Midbrain (tissue), 1 donor: ENCODE measurements around the gene HOXD1.

ENCODE experiments used
- DNase-seq: peaks from one replicate; lab custom pipeline; 2025; lab: John Stamatoyannopoulos, UW

The HOXD1 gene

DNA sequence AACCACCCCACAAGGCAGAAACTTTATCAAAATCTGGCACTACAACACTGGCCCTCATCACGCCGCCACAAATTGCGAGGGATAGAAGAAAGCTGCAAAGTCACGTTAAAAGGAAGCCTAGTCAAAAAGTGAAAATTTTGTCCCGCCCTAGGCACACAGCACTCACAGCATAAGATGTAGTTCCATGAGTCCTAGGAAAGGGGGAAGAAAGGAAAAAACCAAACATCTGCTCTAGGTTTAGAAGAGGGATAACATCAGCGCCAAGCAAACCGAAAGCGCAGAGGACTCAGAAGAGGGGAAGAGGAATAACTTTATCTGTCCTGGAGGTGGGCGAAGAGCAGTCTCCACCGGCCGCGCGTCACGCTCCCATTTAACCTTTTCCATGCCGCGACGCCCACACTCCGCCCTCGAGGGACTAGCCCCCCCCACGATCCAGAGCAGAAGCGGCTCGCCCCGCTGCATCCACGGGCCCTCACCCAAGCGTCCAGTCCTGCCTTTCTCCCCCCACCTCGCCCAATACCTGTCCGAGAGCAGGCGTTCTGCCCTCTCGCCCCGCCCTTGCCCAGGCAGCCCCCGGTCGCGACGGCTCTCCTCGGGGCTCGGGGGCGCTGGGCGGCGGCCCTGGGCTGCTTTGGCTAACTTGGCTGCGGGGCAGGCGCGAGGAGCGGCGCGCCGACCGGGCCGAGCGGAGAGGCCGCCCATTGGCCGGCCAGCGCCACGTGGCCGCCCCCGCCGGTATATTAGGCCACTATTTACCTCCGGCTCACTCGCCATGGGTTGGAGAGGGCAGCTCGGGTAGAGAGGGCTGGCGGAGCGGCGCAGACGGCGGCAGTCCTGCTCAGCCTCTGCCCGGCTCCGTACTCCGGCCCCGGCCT, at the start of gene HOXD1:
HOXD1 (plus strand) TSS at position 770 of the 875 bp plus-strand sequence. CDS start 134 bp downstream, outside the sequence.
- DNase-seq, result peak; percentile 64

DNA sequence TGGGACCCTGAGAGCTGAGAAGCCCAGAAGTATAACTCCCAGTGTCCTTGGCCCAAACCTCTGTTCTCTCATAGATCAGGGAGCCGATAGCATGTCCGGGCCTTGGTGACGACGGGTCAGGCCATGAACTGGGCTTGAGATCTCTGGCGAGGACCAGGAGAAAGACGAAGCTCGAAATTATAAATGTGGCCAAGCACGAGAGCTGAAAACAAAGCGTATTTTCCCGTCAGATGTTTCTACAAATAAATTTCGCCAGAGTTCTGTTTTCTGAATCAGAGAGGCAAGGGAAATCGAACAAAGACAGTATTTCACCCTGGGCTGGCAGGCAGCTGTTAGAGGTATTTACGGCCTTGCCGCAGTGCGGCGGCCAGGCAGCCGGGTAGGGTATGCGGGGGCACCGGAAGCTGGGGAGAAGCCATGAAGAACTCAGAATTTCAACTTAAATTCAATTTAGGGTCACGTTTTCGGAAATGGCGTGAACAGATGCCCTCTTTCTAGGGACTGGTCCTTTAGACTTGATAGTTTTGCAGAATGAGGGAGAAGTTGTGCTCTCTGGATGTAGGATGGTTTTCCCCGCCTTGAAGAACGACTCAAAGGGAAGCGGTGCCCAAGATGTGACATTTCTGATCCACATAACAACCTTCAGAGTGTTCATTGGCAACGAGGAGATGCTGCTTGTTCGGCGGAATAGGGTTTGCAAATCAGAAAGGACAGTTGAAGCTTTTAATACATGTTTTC, 49.4 kb upstream of the HOXD1 start:
- DNase-seq, result no peak

DNA sequence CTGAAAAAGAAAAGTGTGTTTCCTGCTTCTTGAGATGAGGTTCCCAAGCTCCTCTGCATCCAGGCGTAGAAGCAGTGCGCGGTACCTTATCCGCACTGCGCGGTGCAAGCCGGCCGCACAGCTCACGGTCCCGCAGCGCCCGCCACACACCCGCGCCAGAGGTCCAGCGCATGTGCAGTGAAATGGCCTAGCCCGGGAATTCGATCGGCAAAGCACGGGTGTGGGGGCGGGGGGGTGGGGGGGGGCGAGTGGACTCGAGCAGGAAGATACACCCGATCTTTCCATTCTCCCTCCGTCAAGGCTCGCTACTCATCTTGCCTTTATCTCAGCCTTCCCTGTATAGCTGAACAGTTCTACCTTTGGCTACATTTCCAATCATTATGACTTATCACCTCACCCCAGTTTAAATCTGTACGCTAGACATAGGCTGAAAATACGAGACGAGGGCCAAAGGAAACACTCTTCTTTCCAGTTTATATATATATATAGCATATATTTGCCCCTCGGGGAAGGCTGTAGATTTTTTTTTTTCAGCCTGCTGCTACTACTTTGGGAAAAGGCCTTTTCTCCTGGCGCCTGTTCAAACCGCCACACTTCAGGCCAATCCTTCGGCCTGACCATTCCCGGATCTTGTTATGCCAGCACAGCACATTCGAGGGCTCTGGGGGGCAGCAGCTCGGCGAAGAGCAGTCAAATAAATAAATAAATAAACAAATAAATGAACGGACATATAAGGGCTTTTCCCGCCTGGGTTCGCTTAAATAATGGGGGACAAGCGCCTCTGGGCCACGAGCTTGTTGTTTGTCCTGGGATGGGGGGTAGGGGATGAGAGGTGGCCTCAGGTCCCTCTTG, 48.6 kb upstream of the HOXD1 start:
- no peak for DNase-seq

DNA sequence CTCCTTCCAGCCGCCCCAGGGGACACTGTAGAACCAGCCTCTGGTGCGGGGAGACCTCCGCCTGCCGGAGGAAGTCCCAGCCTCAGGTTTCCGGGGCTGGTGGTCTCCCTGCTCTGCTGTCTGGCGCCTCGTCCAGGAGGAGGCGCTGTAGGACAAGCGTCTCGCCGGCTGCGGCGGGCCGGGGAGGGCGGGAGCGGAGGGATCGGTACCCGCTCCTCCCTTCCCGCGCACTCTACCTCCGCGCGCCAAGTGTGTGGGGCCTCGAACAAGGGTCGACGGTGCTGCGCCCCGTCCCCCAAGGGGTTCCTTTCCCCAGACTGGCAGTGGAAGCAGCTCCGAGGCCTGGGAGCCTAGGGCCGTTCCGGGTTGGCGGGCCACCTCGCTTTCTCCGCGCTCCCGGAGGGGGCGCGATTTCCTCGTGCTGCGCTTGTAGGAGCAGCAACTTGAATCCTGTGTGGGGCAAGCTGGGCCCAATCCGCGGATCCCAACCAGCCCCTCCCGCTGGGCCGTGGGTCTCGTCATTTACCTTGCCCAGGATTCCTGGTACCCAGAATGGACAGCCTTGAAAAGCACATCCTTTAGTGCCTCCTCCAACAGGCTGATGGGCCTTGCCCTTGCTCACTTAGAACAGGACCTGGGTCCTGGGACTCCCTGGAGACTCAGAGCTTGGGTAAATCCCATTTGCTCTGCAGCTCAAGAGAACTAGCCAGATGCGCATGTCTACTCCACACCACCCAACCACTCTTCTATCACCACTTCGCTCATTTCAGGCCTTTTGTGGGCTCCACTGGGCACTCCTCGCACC, 47.8 kb upstream of the HOXD1 start:
- DNase-seq, result peak; percentile 75

DNA sequence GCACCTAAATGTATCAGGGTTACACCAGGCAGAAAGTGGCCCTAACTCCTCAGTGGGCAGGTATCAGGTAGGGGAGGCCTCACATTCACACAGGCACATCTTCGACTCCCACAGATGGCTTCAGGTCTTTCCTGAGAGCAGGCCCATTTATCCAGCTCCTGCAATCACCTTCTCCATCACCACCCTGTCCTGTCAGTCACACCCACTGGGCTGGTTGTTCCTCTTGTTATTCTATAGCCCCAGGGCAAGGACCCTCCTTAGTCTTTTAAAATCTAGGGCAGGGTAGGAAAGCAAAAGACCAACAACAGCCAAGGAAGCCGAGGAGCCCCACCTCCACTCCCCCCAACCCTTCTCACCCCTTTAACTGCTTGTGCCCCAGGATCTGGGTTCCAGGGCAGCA, 46.2 kb upstream of the HOXD1 start:
- no peak for DNase-seq

DNA sequence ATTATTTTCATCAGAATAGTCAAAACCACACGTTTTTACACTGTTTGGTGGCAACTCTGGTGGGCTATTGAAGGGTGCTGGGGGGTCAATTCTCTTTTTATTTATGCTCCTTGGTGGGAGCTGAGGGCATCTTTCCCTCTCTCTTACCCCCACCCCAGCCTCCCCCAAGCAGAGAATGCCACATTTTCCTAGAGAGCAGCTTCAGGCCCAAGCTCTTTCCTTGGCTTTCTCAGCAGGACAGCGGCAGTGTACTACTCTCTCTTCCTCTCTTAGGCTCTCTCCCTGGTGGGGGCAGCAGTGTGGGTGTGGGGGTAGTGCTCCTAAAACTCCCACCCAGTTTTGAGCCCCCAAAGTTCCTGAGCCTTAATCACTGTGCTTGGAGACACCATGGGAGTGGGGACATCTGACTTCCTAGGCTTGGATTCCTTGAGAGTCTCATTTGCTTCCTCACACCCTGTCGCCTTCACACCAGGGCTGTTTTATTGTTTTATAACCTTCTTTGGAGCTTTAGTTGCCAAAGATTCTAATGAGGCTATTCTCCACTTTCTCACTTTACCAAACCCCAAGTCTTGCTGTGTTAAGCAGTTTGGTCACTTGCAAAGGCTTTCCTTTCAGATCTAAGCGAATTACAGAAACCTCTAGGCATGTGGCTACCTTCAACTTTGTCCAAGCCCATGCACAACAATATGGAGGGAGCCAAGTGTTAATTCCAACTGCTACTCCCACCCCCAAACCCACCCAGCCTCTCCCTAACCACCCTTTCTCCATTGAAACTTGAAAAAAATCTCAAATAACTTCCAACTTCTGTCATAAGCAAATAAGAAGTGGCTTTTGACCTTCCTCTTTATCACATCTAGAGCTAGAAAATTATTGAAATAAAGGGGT, 43.1 kb upstream of the HOXD1 start:
- no peak for DNase-seq

DNA sequence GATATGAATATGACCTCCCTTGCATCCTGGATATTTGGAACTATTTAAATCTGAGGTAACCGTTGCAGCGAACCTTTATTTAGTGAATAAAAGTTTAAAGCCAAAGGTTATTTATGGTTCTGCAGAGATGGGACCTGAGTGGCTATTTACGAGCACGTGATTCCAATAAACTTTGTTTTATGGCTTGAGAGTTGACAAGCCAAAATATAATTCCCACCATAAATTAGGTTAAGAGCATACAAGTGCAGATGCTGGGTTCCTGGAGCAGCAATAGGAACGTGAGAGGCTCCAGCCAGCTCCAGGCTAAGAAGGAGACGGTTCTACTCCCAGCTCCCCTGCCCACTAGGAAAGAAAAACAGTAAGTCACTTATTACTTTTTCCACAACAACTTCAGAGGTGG, 42.4 kb upstream of the HOXD1 start:
- DNase-seq, result no peak

DNA sequence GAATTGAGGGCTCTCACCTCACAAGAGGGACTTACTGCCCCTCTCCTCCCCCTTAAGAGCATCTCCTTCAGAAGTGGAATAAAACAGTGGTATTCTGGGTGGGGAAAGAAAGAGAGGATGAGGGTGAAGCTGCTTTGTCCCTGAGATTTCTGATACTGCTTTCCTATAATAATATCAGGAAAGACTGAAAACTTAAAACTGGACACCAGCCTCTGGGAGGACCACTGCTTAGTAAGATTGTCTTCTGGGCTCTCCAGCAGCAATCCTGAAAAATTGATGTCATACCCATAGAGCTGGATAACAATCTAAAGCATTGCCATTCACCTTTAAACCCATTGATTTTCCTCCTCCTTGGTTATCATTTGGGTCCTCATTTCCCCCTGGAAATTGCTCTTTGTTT, 41.8 kb upstream of the HOXD1 start:
- no peak for DNase-seq

DNA sequence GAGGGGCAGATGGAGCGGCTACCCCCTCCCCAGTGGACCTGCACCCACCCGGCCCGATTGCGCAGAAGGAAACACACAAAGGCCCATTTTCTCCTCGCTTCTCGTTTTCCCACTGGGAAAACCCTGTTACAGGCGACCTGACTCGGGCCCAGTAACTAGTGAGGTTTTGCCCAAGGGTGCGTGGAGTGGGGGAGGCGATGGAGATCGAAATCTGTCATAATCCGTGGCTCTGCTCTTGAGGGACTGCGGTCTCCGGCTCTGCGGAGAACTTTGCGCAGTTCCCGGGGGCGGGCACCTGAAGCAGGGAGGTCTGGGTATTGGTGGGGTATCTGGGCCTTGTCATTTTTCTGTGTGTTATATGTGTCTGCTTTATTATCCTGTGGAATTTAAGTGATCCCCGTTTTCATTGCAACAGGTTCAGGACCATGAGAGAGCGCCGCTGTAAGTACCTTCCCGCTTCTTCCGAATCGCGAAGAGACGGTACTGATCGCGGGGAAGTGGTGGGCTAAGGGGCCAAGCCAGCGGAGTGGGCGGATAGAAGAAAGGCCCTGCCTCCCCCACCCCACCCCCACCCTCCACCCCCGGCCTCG, 41.2 kb upstream of the HOXD1 start:
- no peak for DNase-seq

DNA sequence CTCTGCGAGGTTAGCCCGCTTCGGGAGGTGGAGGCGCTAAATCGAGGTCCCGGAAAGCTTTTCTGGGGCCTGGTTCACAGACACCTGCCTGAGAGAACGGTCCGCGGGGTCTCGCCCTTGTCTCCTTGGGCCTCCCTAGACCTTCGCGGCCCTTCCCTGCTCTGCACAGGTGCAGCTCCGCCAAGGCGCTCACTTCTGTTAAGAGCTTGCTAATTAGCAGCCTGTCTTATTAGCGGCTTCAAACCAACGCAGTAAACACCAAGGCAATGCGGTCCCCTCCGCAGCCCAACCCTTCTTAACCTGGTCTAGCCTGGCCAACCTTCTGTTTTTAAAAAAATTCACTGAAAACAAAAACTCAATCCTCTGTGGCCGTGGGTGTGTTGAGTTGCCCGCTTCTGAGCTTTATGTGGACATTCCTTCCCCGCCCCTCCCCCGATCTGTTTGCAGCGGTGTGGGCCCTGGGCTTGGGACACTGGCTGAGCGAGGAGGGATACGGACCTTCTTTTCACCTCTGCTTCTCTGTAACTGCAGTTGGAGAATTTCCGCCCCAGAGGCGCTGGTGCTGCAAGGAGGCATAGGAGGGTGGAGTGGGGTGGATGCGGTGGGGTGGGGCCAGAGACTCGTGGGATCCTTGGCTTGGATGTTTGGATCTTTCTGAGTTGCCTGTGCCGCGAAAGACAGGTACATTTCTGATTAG, 40.5 kb upstream of the HOXD1 start:
- DNase-seq, result no peak

DNA sequence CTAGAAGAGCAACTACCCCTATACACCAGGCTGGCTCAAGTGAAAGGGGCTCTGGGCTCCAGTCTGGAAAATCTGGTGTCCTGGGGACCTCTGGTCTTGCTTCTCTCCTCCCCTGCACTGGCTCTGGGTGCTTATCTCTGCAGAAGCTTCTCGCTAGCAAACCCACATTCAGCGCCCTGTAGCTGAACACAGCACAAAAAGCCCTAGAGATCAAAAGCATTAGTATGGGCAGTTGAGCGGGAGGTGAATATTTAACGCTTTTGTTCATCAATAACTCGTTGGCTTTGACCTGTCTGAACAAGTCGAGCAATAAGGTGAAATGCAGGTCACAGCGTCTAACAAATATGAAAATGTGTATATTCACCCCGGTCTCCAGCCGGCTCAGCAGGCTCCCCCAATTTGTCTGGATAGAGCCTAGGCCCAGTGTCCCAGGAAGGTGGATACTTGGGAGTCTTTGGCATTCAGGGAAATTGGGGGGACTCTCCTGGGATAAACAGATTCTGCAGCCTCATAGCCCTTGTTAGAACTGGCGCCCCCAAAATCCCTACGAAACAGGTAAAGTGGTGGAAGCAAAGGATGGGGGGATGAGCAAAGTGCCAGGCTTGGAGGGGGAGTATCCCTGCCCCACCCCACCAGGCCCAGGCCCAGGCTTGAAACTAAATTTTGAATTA, 39.6 kb upstream of the HOXD1 start:
- no peak for DNase-seq

DNA sequence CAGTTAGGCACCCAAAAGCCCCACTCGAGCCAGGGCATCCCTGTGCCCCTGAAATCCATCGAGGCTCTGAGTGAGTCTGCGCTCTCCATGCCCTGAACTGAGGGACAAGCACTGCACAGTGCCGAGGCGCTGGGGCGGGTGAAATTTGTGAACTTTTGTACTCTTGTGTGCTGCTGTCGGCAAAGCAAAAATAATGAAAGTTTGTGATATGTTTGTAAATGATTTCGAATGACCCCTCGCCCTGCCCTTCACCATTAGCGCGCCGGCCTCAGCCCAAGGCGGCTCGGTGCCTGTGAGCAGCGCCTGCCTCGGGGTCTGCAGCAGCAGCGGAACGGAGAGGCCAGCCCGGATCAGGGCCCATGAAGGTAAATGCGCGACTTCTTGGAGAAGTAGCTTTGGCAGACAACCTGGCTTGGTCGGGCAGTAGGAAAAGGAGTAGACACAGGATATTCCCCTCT, 39.0 kb upstream of the HOXD1 start:
- no peak for DNase-seq

DNA sequence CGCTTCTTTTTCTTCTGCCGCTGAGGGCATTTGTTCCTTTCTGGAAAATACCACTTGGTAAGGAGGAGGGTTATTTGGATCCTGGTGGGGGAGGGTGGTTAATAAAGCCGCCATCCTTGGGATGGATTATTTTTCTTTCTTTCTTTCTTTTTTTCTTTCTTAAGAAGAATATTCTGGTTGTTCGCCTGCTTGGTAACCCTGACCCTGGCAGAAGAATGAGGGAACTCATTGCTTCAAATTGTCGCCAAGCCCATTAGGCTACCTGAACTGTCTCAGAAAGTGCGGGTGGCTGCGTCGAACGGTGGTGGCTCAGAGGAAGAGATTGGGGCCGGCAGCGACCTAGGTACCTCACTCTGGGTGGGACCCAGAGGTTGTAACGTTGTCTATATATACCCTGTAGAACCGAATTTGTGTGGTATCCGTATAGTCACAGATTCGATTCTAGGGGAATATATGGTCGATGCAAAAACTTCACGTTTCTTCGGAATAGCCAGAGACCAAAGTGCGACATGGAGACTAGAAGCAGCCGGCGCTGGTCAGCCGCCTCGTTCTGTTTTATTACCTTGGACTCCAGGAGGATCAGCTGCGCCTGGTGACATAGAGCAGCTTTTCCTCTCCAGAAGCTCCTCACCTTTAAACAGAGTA, 38.4 kb upstream of the HOXD1 start:
- no peak for DNase-seq

DNA sequence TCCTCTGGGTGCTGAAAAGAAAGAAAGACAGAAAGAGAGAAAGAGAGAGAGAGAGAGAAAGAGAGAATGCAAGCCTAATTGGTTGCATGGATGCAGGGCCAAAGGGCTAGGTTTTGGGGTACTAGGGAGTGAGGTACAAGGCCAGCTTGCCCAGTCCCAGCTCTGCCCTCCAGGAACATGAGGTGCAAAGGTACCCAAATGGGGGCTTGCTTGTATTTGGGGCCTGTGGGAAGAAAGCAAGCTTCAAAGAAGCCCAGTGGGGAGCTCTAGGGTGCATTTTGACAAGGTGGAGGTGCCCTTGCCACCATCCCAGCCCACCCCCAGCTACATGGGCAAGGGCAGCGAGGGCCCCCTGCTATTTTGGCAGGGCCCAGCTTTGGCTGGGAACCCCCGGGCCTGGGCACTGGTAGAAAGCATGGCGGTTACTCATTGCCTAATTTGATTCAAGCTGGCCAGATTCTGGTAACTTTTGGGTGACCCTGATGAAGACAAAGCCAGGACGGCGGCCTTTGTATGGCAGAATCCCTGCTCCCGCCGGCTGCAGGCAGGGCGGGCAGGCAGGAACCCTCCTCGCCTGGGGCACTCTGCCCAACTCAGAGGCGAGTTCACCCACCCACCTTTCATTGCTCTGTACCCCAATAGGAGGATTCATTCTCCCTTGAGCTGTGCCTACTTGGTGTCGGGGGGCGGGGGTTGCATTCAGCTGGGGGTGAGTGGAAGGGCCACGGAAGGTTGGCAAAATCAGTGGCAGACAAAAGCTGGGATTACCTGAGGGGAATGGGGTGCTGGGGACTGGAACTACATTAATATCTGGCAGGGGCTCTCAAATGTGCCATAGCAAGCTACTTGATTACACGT, 37.7 kb upstream of the HOXD1 start:
- DNase-seq, result no peak

DNA sequence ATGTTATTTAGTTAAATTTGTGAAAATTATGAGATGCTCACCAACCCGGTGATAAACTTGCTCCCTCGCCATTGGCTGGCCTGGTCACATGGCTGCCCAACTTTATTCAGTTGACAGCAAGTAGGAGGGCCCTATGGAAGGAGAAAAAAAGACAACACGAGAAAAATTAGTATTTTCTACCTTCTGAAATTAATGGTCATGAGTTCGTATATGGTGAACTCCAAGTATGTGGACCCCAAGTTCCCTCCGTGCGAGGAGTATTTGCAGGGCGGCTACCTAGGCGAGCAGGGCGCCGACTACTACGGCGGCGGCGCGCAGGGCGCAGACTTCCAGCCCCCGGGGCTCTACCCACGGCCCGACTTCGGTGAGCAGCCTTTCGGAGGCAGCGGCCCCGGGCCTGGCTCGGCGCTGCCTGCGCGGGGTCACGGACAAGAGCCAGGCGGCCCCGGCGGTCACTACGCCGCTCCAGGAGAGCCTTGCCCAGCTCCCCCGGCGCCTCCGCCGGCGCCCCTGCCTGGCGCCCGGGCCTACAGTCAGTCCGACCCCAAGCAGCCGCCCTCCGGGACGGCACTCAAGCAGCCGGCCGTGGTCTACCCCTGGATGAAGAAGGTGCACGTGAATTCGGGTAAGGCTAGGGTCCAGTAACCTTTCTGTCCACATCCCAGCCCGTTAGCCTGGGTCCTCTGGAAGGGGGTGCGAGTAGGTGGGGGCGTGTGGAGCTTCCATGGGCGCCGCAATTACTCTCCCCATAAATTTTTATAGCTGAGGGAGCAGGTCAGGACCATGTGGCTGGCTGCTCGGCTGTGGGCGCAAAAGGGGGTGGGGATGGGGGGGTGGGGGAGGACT, 36.8 kb upstream of the HOXD1 start, which contains the start of gene HOXD4:
HOXD4 (plus strand) TSS at position 109 of the 846 bp plus-strand sequence; CDS start at position 193, 84 bp downstream.
- DNase-seq, result no peak
